GM12872 (cell line): ENCODE data around the gene RINL.

ENCODE experiments used
- TF ChIP-seq, protein P1 (sequence below): IDR thresholded peaks from 3 replicates; pipeline ENCODE4 v1.5.1; 2011; ENCODE audit warnings: low read depth, mild to moderate bottlenecking, low read length, moderate library complexity; ENCODE audit not compliant: insufficient read depth

The RINL gene

DNA sequence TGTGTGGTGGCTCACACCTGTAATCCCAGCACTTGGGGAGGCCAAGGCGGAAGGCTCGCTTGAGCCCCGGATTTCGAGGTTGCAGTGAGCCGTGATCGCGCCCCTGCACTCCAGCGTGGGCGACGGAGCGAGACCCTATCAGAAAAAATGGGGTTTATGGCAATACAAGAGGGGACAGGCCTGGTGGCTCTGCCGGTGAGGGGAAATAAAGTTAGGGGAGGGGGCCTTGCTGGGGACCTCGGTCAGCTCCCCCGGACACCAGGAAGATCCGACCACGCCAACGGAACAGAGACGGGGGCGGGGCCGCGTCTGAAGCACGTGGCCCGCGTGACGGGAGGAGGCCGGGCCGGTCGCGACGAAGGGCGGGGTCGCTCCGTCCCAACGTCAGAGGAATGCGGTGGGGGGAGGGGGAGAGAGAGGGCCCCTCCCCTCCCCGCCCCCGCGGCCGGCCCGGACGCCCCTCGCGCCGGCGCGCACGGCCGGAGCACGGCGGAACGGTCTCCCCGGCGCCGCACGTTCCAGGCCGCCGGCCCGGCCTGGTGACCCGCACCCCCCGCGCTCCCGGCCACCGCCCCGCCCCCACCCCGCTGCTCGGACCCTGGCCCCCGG is 26.3 kb downstream of the RINL start:
- TF ChIP-seq, protein P1, sequence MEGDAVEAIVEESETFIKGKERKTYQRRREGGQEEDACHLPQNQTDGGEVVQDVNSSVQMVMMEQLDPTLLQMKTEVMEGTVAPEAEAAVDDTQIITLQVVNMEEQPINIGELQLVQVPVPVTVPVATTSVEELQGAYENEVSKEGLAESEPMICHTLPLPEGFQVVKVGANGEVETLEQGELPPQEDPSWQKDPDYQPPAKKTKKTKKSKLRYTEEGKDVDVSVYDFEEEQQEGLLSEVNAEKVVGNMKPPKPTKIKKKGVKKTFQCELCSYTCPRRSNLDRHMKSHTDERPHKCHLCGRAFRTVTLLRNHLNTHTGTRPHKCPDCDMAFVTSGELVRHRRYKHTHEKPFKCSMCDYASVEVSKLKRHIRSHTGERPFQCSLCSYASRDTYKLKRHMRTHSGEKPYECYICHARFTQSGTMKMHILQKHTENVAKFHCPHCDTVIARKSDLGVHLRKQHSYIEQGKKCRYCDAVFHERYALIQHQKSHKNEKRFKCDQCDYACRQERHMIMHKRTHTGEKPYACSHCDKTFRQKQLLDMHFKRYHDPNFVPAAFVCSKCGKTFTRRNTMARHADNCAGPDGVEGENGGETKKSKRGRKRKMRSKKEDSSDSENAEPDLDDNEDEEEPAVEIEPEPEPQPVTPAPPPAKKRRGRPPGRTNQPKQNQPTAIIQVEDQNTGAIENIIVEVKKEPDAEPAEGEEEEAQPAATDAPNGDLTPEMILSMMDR: no peak

DNA sequence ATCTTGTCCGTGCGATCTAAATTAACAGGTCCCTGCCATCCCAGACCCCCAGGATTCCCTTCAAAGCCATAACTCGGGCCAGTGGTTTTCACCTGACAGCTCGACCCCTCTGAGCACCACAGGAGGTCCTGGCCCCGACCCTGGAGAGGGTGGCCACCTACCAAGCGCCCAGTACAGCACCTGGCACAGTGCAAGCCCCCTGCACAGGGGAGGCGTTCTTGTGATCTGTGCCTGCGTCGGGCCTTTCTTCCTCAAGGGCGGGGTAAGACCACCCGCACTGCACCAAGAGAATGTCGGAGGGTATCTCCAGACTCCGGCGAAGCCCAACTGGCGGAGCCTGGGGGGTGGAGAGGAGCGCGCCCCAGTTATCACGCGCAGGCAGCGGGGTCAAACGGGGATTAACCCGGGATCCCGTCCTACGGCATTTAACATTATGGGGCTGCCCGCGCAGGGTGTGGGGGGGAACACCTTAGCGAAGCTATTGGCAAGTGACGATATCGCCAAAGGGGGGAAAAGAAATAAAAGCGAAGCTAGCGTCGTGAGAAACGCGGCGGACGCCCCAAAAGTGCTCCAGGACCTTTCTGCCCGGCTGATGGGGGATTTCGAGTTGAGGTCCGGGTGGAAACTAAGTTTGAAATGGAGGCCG is 27.0 kb downstream of the RINL start:
- TF ChIP-seq, protein P1: no peak

DNA sequence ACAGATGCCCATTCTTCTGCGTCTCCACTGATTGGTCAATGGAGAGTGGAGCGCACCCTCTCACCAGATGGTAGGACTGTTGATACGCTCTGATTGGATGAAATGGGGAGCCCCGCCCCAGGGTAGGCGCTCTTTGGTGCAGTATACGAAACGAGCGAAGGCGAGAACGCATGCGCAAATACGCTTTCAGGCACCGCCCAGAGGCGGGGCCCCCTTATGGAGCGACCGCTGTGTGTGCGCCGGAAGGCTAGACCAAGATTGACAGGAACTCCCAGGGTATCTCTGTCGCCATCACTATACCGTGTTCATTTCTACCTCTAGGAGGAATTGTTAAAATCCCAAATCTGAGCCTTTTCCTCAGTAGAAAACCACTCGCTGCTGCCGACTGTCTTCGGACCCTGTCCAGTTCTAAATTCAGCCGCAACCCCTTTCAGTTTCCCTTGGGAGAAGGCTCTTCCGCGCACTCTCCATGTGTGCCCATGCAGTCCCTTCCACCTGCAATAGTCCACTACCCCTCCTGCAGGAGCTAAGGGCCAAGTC is 27.6 kb downstream of the RINL start:
- TF ChIP-seq, protein P1: no peak; the same call in 2 of the 3 replicates

DNA sequence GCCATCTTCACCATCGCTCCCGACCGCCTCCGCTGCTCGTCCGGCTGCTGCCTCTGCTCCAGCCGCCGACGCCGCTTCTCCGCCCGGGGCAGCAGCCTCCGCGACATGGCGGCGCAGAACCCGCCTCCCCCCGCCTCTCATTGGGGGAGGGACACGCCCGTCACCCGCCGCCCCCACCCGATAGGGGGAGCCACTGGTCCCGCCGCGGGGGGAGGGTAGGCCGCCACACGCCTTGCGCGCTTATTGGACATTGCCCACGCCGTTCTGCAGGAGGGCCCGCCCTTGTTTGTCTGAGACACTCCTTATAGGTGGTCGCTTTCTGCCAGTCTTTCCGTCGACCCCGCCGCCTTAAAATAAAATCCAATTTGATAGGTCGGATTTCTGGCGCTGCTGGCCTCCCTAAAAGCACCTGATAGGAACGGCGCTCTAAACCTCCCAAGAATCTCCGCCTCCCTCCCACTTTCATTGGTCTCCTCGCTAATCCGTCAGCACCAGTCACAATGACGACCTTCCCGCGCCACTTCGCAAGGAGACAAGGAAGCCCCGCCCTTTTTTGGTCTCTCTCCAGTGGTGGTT is 28.1 kb downstream of the RINL start, which contains the start of gene HNRNPL:
HNRNPL (minus strand) TSS at position 127 of the 576 bp plus-strand sequence; CDS start at position 107, 20 bp downstream.
- TF ChIP-seq, protein P1: peak; percentile 27; the same call in 1 of the 3 replicates

DNA sequence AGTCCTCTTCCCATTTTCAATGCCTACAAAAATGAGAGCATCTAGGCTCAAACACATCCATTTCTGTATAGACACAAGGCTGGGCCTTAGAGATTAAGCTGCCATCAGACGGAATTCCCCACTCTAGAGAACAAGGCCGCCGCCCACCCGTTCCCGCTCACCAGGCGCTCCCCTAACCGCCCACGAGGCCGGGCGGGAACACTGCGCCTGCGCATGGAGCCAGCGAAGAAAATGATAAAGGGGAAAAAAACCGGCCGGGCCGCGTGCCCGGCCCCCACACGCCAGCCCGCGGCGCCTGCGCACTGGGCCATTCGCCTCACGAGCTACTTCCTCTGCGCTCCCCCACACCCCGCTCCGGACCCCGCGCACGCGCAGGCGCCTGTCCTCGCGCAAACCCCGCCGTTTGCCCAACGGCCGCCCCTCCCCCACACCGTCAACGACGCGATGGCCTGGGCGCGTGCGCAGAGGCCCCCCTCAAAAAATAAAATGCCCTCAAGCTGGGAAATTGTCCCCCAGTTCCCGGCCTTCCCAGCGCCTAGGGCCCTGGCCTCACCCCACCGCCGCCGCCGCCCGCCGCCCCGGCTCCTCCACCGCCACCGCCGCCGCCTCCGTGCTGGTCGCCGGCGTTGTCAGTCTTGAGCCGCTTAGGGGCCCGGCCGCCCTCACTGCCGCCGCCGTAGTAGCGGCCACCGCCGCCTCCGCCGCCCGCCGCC is 28.8 kb downstream of the RINL start:
- TF ChIP-seq, protein P1: no peak

DNA sequence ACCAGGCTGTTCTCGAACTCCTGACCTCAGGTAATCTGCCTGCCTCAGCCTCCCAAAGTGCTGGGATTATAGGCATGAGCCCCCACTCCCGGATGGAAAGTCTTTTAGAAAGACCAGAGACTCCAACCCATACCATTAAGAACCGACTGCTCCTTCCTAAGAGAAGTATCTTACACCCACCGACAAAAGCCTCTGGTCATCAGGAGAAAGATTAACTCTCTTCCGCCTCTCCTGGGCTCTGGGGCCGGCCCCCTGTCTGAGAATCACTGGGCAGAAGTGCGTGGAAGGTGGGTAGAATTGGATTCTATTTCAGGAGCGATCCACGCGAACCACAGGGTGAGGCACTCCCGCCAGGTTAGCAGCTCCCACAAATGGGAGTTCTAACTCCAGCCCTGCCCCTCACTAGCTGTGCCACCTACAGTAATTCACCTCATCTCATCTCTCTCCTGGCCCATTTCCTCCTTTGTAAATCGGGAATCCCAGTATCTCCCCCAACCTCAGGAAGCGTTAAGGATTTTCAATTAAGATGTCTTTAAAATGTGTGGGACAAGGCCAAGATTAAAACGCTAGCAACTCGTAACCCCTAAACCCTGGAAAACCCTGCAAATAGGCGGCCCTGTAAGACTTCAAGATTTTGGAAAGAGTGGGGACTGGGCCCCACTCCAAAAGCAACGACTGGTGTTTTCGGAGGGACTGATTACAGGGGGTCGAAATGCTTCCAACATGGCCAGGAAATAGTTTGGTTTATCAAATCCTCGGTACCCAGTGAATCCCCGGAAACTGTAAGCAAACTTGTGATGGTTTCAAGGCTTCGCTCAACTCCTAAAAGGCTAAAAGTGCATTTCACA is 29.6 kb downstream of the RINL start:
- TF ChIP-seq, protein P1: no peak
